Measurements from ENCODE around the gene MALT1. TPM values are rescaled to one million over a fixed set of nuclear protein-coding genes. Genes with fewer than 3 reads are reported as not detected.

MALT1 gene
- total RNA-seq, 1 donor from 2014 or later = 25.5 TPM

GRCh38 chr18:58785171-58785805 is 114.0 kb downstream of the MALT1 start:
- DNase-seq (ENCODE audit: low spot score) = no peak
- no peak for ATAC-seq
- intact Hi-C loops (cut with DNase I) = no loop called here

- intact Hi-C loops (cut with DNase I) = no loop called here
- ATAC-seq = no peak
- DNase-seq (ENCODE audit: low spot score) = no peak
Observed at GRCh38 chr18:58785870-58786269, 114.6 kb downstream of the MALT1 start.

GRCh38 chr18:58787536-58788149 is 116.4 kb downstream of the MALT1 start:
- no peak for DNase-seq (ENCODE audit: low spot score)
- intact Hi-C loops (cut with DNase I) = no loop called here
- no peak for ATAC-seq

- ATAC-seq (no peak), DNase-seq (ENCODE audit: low spot score) (no peak)
- intact Hi-C loops (cut with DNase I) = no loop called here
Observed at GRCh38 chr18:58788470-58788869, 117.2 kb downstream of the MALT1 start.

- ATAC-seq (peak; percentile 89), DNase-seq (ENCODE audit: low spot score) (peak; percentile 86)
- intact Hi-C loops (cut with DNase I) = no loop called here
Observed at GRCh38 chr18:58788971-58789875, 118.0 kb downstream of the MALT1 start.

- DNase-seq (ENCODE audit: low spot score) = peak; percentile 86
- peak; percentile 92 for ATAC-seq
- intact Hi-C loops (cut with DNase I) = no loop called here
Observed at GRCh38 chr18:58789876-58790240, 118.6 kb downstream of the MALT1 start.

GRCh38 chr18:58792086-58792485 is 120.8 kb downstream of the MALT1 start:
- no peak for ATAC-seq
- intact Hi-C loops (cut with DNase I) = no loop called here

GRCh38 chr18:58793361-58793760 is 122.1 kb downstream of the MALT1 start:
- no peak for ATAC-seq
- intact Hi-C loops (cut with DNase I) = no loop called here
- no peak for DNase-seq (ENCODE audit: low spot score)

More at GRCh38 chr18:58792086-58792485, 120.8 kb downstream of the MALT1 start:
- DNase-seq (ENCODE audit: low spot score) = no peak

GRCh38 chr18:58796220-58796619 is 125.0 kb downstream of the MALT1 start:
- no peak for DNase-seq (ENCODE audit: low spot score)
- no peak for ATAC-seq
- intact Hi-C loops (cut with DNase I) = no loop called here

GRCh38 chr18:58800582-58800981 is 129.3 kb downstream of the MALT1 start:
- no peak for DNase-seq (ENCODE audit: low spot score)
- intact Hi-C loops (cut with DNase I) = no loop called here

GRCh38 chr18:58802959-58803358 is 131.7 kb downstream of the MALT1 start:
- no peak for ATAC-seq
- no peak for DNase-seq (ENCODE audit: low spot score)
- intact Hi-C loops (cut with DNase I) = no loop called here

More at GRCh38 chr18:58800582-58800981, 129.3 kb downstream of the MALT1 start:
- no peak for ATAC-seq

GRCh38 chr18:58803978-58804377 is 132.7 kb downstream of the MALT1 start:
- intact Hi-C loops (cut with DNase I) = no loop called here
- no peak for DNase-seq (ENCODE audit: low spot score)
- ATAC-seq = no peak

Other genes starting within 250 kb of the MALT1 start
- gene ALPK2, start 42.4 kb upstream of the MALT1 start, total RNA-seq = 0.09 TPM
- gene ZNF532, start 193.4 kb downstream of the MALT1 start, total RNA-seq = 167 TPM

All from sciatic nerve (tissue), 2 donors.